ENCODE measurements around the gene ANKRD53.

Gene ANKRD53, protein sequence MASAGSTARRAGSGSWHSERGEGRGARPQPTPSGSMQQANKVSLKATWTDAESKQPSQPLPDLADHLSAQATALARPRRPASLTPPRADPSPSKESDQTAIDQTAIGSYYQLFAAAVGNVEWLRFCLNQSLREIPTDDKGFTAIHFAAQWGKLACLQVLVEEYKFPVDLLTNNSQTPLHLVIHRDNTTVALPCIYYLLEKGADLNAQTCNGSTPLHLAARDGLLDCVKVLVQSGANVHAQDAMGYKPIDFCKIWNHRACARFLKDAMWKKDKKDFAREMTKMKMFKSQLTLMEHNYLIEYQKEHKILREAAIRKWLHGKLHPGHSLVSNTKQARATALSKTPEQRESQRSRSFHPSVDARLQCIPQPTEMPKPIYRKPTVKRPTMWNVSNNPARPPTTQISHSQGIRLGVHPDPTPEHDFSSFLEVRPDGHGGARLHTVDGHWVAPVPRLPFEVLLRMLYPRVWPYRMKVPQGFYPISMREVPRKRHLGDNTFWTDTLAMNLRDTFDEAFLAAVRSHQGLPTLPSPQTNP

DNA sequence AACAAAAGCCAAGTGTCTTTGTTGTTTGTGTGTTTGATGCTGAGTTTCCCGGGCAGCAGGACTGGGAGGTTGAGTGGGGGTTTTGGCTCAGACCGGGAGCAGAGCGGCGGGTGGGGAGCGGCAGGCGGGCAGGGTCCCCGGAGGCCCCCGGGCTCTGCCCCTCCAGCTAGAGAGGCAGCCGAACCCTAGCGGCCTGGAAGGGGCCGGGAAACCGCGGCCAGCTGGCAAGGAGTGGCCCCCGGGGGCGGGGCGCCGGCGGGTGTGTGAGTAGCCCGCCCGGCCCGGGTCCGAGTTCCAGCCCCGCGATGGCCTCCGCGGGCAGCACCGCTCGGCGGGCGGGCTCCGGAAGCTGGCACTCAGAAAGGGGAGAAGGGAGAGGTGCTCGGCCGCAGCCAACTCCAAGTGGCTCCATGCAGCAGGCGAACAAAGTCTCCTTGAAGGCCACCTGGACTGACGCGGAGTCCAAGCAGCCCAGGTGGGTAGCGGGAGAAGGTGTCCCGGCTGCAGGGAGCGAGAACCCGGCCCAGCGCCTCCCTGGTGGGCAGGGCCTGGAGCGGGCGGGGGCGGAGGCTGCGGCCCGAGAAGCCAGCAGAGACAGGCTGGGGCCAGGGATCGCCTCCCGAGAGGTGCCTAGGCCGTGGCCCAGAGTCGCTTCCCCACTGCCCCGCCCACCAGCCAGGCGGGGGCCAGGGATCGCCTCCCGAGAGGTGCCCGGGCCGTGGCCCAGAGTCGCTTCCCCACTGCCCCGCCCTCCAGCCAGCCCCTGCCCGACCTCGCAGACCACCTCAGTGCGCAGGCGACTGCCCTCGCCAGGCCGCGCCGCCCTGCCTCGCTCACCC lies at the start of gene ANKRD53:
Gene ANKRD53, plus strand, starts transcription at position 290 of the 839 bp plus-strand sequence. Its CDS starts 16 bp downstream, at position 306.
- ATAC-seq: peak; percentile 58
- Mint-ChIP-seq H3K27ac (peak within 1 kb of the TSS; percentile 84 to 92), H3K27me3 (no peaks in the 10 kb centered on the region), H3K4me1 (peaks cover 21% of the 10 kb centered on the region), H3K9me3 (no peaks in the 10 kb centered on the region), H3K4me3 (peak within 1 kb of the TSS; percentile 81 to 87)
- peak in 1 of 2 donors; percentile 32 for DNase-seq

DNA sequence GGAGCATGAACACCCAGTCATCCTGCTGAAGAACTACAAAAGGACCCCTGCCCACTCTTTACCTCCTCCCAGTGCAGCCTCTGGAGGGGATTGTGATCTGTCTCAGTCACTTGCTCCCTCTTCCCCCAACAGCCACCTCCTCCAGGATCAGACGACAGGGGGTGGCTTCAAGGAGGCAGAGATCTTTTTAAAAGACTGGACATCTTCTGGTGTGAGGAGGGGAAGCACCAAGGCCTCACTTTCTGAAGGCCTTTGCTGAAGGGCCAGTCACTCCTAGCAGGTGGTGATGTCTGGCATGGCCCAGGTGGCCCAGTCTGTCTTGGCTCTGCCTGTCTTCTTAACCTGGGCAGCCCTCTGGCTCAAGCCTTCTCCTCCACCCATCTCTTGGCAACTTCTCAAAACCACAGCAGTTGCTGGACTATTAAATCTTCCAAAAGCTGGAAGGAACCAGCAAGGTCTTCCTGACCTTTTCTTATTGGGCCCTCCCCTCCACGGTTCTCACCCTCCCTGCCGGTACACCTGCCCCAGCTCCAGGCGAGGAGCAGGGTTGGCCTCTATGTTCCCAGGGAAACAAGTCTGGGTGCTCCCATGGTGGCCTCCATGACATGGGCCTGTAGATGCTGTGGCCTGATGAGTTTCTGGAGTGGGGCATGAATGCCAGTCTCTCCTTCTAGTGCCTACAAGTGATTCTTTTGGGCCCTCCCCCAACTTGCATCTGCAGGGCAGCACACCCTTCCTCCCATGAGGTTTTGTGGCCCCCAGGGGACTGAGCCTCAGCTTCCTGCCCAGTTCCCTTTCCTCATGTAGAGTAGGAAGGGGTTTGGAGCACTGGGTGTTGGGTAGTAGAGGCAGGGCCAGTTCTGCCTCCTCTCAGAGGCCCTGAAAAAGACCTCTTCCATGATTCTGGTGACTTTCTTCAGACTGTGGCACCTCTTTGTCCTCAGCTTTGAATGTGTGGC lies 47.8 kb upstream of the ANKRD53 start:
- peak overlapping the region in 1 of 2 donors; percentile 33 for H3K27ac Mint-ChIP-seq
- ATAC-seq: no peak
- peaks cover 20% of the 10 kb centered on the region for H3K27me3 Mint-ChIP-seq
- no peak overlapping the region for H3K4me3 Mint-ChIP-seq
- no peaks in the 10 kb centered on the region for H3K9me3 Mint-ChIP-seq
- no peak for DNase-seq
- H3K4me1 Mint-ChIP-seq: no peaks in the 10 kb centered on the region

DNA sequence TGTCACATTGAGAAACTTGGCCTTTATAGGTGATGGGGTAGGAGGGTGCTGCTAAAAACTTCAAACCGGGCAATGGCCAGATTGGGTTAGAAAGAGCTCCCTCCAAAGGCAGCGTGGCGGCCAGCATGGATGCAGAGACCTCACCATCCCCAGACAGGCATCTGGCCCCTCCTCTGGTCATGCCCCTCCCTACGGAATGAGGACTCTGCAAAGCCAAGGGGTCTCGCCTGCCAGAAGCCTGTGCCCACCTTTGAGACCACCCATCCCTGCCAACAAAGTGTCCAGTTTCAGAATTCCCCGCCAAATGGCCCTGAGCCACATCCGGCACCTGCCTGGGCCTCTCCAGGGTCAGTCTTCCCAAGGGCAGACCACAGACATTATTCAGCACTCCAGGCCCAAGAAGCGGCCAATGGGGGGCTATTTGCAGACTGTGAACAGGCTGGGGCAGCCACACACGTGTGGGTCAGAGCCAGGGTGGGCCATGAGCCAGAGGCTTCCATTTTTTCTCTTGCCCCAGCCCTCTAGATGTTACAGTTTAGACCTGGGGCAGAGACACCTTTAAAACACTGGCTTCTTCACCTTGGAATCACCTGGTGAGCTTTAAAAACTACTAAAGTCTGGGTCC lies 46.9 kb upstream of the ANKRD53 start:
- peaks cover 20% of the 10 kb centered on the region for H3K27me3 Mint-ChIP-seq
- H3K4me3 Mint-ChIP-seq: no peak overlapping the region
- peak overlapping the region in 1 of 2 donors; percentile 33 for H3K27ac Mint-ChIP-seq
- no peaks in the 10 kb centered on the region for H3K9me3 Mint-ChIP-seq
- no peak for DNase-seq
- ATAC-seq: no peak
- H3K4me1 Mint-ChIP-seq: no peaks in the 10 kb centered on the region

DNA sequence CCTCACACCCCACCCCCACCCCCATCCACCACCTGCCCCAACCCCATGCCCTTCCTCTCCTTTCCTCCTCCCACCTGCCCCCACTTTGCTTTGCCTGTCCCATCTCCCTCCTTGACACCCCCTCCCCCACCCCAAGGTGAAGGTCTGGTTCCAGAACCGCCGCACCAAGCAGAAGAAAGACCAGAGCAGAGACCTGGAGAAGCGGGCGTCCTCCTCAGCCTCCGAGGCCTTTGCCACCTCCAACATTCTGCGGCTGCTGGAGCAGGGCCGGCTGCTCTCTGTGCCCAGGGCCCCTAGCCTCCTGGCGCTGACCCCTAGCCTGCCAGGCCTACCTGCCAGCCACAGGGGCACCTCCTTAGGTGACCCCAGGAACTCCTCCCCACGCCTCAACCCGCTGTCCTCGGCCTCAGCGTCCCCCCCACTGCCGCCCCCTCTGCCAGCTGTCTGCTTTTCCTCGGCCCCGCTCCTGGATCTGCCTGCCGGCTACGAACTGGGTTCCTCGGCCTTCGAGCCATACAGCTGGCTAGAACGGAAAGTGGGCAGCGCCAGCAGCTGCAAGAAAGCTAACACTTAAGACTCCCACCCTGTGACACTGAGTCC lies 45.7 kb upstream of the ANKRD53 start:
- Mint-ChIP-seq H3K27me3 (peaks cover 23% of the 10 kb centered on the region), H3K27ac (peak overlapping the region in 1 of 2 donors; percentile 8), H3K9me3 (no peaks in the 10 kb centered on the region), H3K4me1 (no peaks in the 10 kb centered on the region), H3K4me3 (no peak overlapping the region)
- no peak for DNase-seq
- no peak for ATAC-seq

DNA sequence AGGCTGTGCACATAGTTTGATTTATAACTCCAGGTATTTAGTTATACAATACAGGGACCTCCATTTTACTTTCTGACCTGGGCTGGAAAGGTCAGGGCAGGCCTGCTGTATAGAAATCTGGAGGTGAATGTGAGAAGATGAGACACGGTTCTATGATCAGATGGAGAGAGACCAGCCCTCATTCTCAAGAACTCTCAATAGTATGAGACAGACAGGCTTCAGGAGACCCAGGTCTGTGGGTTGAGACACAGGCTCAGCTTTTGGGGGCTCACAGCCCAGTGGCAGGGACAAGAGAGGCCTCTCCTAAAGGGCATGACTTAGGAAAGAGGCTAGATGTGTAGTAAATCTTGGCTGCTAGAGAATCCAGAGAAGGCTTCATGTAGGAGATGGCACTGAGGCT lies 43.4 kb upstream of the ANKRD53 start:
- no peak overlapping the region for H3K4me3 Mint-ChIP-seq
- H3K4me1 Mint-ChIP-seq: no peaks in the 10 kb centered on the region
- ATAC-seq: no peak
- H3K27ac Mint-ChIP-seq: peak overlapping the region in 1 of 2 donors; percentile 17
- peaks cover 35% of the 10 kb centered on the region for H3K27me3 Mint-ChIP-seq
- H3K9me3 Mint-ChIP-seq: no peaks in the 10 kb centered on the region
- no peak for DNase-seq

DNA sequence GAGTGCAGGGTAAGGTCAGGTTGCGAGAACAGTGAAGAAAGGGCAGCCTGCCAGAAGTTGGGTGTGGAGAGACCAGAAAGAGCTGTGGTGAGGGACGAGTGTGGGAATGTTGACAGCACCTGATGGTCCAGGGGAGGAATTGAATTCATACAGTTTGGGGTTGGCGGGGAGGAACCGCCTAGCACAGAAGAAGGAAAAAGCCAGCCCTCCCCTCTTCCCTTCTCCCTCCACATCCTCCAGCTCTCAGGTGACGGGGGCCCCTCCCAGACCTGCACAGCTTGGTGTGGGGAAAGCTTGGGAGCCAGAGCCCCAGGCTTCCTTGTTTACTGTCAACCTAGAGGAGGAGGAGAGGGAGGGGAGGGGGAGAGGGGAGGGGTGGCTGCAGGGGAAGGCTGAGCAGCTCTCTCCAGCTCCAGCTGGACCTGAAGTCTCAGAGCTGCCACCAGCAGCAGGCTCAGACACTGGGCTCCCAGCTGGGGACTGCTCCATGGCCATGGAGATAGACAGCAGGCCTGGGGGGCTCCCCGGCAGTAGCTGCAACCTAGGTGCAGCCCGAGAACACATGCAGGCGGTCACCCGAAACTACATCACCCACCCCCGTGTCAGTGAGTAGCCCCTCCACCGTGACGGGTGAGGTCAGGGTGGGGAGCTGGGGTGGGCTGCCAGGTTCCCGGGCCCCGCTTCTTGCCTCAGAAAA lies 42.8 kb upstream of the ANKRD53 start, which contains the start of gene ATP6V1B1:
Gene ATP6V1B1, plus strand, starts transcription at position 433 of the 697 bp plus-strand sequence. Its CDS starts 55 bp downstream, at position 488.
- H3K27me3 Mint-ChIP-seq: peaks cover 41% of the 10 kb centered on the region
- peak within 1 kb of the TSS in 1 of 2 donors; percentile 17 for H3K27ac Mint-ChIP-seq
- DNase-seq (no peak), ATAC-seq (no peak)
- H3K4me3 Mint-ChIP-seq: no peak within 1 kb of the TSS
- H3K4me1 Mint-ChIP-seq: no peaks in the 10 kb centered on the region
- H3K9me3 Mint-ChIP-seq: no peaks in the 10 kb centered on the region

DNA sequence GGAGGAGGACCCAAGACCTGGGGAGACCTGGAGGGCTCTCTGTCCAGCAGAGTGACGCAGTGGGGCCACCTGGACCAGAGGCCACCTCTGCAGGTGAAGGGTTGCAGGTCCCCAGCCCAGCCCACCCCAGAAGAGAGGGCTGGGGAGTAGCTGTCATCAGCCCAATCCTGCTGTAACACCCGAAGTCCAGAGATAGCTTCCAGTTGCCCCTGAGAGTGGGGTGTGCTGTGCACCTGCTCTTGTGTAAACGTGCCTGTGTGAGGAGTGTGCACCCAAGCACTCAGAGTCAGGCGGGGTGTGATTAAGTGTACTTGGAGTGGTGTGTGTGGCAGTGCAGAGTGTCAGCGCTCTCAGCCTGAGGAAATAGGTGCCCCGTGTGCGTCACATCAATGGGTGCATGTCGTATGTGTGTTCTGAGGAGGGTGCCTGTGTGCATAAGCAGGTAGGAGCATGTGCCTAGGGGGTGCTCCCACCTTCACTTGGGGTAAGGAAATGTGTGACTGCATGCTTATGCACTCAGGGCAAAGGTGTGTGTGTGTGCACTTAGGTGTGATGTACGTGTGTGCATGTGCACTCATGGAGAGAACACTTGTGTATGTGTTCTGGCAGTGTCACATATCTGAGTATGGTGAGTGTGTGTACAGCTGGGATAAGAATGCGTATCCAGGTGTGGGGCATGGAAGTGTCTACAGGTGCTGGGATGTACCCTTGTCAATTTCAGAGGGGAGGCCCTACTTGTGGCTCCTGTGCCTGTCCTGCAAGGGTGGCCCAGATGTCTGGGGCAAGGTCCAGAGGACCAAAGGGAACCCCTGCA lies 42.1 kb upstream of the ANKRD53 start:
- H3K27me3 Mint-ChIP-seq: peaks cover 46% of the 10 kb centered on the region

DNA sequence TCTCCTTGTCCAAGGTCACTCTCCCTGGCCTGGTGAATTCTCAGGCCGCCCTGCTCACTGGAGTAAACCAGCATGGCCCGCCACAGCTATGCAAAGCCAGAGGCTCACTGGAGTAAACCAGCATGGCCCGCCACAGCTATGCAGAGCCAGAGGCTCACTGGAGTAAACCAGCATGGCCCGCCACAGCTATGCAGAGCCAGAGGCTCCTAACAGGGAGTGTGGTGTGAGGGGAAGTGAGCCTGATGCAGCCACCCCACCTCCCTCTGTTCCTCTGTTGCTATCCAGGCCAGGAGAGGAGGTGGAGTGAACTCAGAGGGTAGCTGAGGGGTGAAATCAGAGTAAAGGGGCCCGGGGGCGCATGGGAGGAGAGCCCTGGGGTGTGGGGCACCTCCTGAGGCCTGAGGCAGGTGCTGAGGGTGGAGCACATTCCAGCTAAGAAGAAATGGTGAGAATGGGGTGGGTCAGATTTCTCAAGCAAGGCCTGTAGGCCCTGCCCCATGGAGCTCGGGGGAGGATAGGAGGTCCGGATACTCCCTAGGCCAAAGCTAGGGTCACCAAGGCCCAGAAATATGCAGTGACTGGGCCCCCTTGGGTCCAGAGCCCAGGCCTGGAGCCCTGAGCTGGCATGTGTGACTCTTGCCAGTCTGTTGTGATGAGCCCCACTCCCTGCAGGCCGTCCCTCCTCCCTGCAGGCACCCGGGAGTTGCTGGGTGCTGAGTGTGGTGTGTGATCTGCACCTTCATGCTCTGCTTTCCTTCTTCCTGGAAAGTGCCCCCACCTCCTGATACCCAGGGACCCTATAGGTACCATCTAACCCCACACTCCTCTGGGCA lies 41.2 kb upstream of the ANKRD53 start:
- no peak for DNase-seq
- peaks cover 52% of the 10 kb centered on the region for H3K27me3 Mint-ChIP-seq
- peak; percentile 19 for ATAC-seq
- H3K27ac Mint-ChIP-seq: no peak overlapping the region
- no peak overlapping the region for H3K4me3 Mint-ChIP-seq
- no peaks in the 10 kb centered on the region for H3K4me1 Mint-ChIP-seq
- no peaks in the 10 kb centered on the region for H3K9me3 Mint-ChIP-seq

More for the DNA sequence above, 42.1 kb upstream of the ANKRD53 start:
- no peak for DNase-seq
- no peaks in the 10 kb centered on the region for H3K4me1 Mint-ChIP-seq
- H3K9me3 Mint-ChIP-seq: no peaks in the 10 kb centered on the region
- no peak for ATAC-seq
- no peak overlapping the region for H3K27ac Mint-ChIP-seq
- no peak overlapping the region for H3K4me3 Mint-ChIP-seq

DNA sequence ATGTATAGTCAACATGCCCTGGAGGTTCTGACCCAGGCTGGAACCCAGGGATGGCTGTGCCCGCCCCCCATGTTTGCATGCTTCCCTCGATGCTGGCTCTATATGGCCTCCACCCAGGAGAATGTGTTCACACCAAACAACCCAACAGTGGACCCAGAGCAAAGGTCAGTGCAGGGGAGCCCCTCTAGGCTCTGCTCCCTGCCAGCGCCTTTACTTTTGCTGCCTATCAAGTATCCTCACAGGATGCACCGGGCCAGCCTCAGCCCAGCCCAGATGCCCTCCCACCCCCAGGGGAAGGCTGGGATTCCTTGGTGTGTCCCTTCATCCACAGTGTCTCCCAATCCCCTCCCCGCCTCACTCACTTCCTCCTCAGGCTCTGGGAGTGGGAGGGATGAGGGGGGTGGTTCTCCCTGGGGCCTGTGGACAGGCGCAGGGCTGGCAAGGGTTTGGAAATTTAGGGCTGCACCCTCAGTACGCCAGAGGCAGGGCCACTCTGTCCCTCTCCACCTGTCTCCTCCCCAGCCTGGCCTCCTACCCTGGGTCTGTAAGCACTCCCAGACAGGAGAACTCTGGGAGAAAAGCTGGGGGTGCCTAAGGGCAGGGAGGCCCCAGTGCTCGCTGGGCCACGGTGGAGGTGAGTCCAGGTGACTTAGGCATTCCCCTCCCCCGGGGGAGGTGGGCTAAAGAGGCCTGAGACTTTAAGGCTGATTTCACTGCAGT lies 40.4 kb upstream of the ANKRD53 start:
- H3K4me3 Mint-ChIP-seq: no peak overlapping the region
- ATAC-seq (peak; percentile 20), DNase-seq (no peak)
- H3K27ac Mint-ChIP-seq: no peak overlapping the region
- no peaks in the 10 kb centered on the region for H3K4me1 Mint-ChIP-seq
- peaks cover 52% of the 10 kb centered on the region for H3K27me3 Mint-ChIP-seq
- H3K9me3 Mint-ChIP-seq: no peaks in the 10 kb centered on the region

DNA sequence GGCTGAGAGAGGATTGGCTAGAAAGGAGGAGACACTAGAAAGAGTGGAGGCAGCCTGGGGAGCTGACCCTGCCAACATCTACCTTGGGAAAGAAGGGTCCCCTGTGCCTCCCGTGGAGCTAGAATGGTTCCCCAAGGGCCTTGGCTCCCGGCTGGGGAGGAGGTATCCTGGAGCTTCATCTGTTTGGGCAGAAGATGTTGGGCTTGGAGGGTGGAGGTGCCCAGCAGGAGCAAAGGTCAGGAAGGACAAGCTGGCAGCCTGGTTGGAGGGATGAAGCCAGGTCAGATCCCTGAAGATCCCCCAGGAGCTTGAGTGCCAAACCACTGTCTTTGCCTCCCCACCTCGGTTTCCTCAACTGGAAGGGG lies 39.9 kb upstream of the ANKRD53 start:
- peaks cover 52% of the 10 kb centered on the region for H3K27me3 Mint-ChIP-seq
- no peaks in the 10 kb centered on the region for H3K4me1 Mint-ChIP-seq
- no peaks in the 10 kb centered on the region for H3K9me3 Mint-ChIP-seq
- H3K27ac Mint-ChIP-seq: no peak overlapping the region
- H3K4me3 Mint-ChIP-seq: no peak overlapping the region
- DNase-seq (no peak), ATAC-seq (no peak)

DNA sequence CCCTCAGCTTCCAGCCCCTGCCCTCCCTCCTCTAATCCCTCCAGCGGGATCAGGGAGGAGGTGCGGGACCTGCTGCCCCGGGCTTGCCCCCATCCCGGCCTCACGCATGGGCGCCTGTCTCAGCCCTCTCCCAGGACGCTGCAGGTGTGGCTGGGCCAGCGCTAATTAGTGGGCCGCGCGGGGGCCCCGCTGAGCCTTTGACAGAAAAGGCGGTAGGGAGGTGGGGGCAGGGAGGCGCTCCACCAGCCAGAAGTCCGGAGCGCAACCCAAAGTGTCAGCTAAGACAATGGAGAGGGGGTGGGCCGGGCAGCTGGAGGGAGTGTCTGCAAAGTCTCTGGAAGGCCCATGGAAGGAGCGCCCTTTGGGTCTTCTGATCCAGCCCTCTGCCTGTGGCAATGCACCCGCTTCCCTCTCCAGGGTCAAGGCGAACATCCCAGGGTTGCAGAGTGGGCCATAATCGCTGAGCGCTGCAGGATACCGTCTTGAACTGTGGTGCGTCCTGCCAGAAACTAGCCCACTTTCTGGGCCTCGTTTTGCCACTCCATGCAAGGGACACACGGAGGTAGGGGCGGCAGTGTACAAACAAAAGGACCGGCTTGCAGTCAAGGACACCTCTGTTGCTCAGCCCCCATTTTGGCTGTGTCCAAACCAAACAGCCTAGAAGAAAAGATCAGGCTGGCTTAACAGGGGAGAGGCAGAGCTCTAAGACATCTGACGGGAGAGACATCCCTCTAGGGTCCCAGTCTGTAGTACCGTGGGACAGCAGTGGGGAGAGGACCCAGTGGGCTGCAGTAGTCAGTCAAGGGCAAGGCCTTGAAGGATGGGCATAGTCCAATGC lies 39.2 kb upstream of the ANKRD53 start:
- Mint-ChIP-seq H3K4me3 (no peak overlapping the region), H3K4me1 (no peaks in the 10 kb centered on the region), H3K27me3 (peaks cover 52% of the 10 kb centered on the region), H3K27ac (no peak overlapping the region), H3K9me3 (no peaks in the 10 kb centered on the region)
- DNase-seq: no peak
- ATAC-seq: no peak

Measured in stimulated activated naive CD8-positive, alpha-beta T cell treated with anti-CD3 and anti-CD28 coated beads, Interleukin-15, amount 100 ng/mL, for 72 hours (primary cell).